ENCODE results near the gene USP13.

- TF ChIP-seq CEBPZ (IDR thresholded peaks at IDR 0.05; ENCODE audit: low read depth, low read length) (no peak), TBL1XR1 (IDR thresholded peaks at IDR 0.05; ENCODE audit: low read depth, low read length) (no peak), BCL11A (IDR thresholded peaks at IDR 0.05; ENCODE audit: low read depth, low read length) (no peak), CREM (IDR thresholded peaks at IDR 0.05; ENCODE audit: low read depth) (no peak), CTCF (IDR thresholded peaks at IDR 0.05 in 2 of 3, conservative IDR thresholded peaks at IDR 0.05 in 1 of 3; ENCODE audit: control insufficient read depth in 2 of 3, extremely low read depth in 1 of 3, insufficient read depth in 1 of 3, low read depth in 3 of 3, low read length in 3 of 3) (no peak), FOS (IDR thresholded peaks at IDR 0.05; ENCODE audit: borderline replicate concordance, extremely low read depth, insufficient read length) (no peak), POLR2A (IDR thresholded peaks at IDR 0.05; ENCODE audit: low read depth, low read length) (no peak), POLR2AphosphoS5 (IDR thresholded peaks at IDR 0.05; ENCODE audit: low read length) (no peak), HDAC6 (IDR thresholded peaks at IDR 0.05; ENCODE audit: unreplicated experiment) (no peak), SMAD1 (IDR thresholded peaks at IDR 0.05; ENCODE audit: low read depth, partially characterized antibody) (no peak), ZBTB11 (CRISPR knock-in tag; IDR thresholded peaks at IDR 0.05) (no peak), NBN (IDR thresholded peaks at IDR 0.05) (no peak)
Measured at GRCh38 chr3:179651687-179652446, 973 bp upstream of the USP13 start.
